ENCODE data around the gene PCDHA2.
"Not testable (repeated sequence)": the region's sequence is repeated elsewhere in the genome, so short reads cannot be mapped to it uniquely, and the experiment has no call there.

GRCh38 chr5:140802381-140802780 lies 7.7 kb downstream of the PCDHA2 start:
- TF ChIP-seq PBX3 (CRISPR knock-in tag; IDR thresholded peaks at IDR 0.05; ENCODE audit: borderline replicate concordance); ZNF501 (CRISPR knock-in tag; IDR thresholded peaks at IDR 0.05); ZNF3 (CRISPR knock-in tag; IDR thresholded peaks at IDR 0.05); NFYB (CRISPR knock-in tag; IDR thresholded peaks at IDR 0.05); ATRX (CRISPR knock-in tag; IDR thresholded peaks at IDR 0.05; ENCODE audit: borderline replicate concordance); SIN3A (IDR thresholded peaks at IDR 0.05; ENCODE audit: borderline replicate concordance, low read depth, low read length): not testable (repeated sequence)
